GM23338 (cell line): ENCODE data around the gene DPH7. TPM values are rescaled to one million over a fixed set of nuclear protein-coding genes. Genes with fewer than 3 reads are reported as not detected.

ENCODE experiments used
- ATAC-seq: fragments of 200-7000 bp; cut with Tn5 transposase; 3 replicates; pipeline ENCODE4 v1.9.1; 2020
- DNase-seq: peaks from one replicate; pipeline ENCODE4 v3.0.0-alpha.2; 2015; ENCODE audit warnings: low spot score
- H2AFZ ChIP-seq: fragments of 200-600 bp; sonication (generic); 2 replicates; pipeline ENCODE4 v1.8.0; 2016; ENCODE audit warnings: antibody characterized with exemption, mild to moderate bottlenecking, moderate library complexity
- H3F3A ChIP-seq: fragments of 200-600 bp; sonication (generic); replicated peaks from 2 replicates; pipeline ENCODE4 v1.8.0; 2017; ENCODE audit warnings: antibody characterized with exemption, mixed run types, low read depth
- H3K27ac ChIP-seq: fragments of 200-600 bp; sonication (generic); 2 replicates; pipeline ENCODE4 v1.6.1; 2016; ENCODE audit warnings: low read depth
- H3K27me3 ChIP-seq: fragments of 200-600 bp; sonication (generic); 2 replicates; pipeline ENCODE4 v1.8.0; 2016; ENCODE audit warnings: mild to moderate bottlenecking, mixed run types, moderate library complexity; ENCODE audit not compliant: insufficient read depth
- H3K36me3 ChIP-seq: fragments of 200-600 bp; sonication (generic); 2 replicates; pipeline ENCODE4 v1.8.0; 2016; ENCODE audit warnings: mild to moderate bottlenecking; ENCODE audit not compliant: insufficient read depth
- H3K4me1 ChIP-seq: fragments of 200-600 bp; sonication (generic); 2 replicates; pipeline ENCODE4 v1.8.0; 2016; ENCODE audit warnings: mild to moderate bottlenecking, moderate library complexity; ENCODE audit not compliant: insufficient read depth
- H3K4me2 ChIP-seq: fragments of 200-600 bp; sonication (generic); 2 replicates; pipeline ENCODE4 v1.7.1; 2017; ENCODE audit warnings: mixed run types
- H3K4me3 ChIP-seq: fragments of 200-600 bp; sonication (generic); 2 replicates; pipeline ENCODE4 v1.6.1; 2016; ENCODE audit warnings: mixed run types
- H3K79me2 ChIP-seq: fragments of 200-600 bp; sonication (generic); replicated peaks from 2 replicates; pipeline ENCODE4 v1.8.0; 2017; ENCODE audit warnings: mild to moderate bottlenecking; ENCODE audit not compliant: insufficient read depth
- H3K9me2 ChIP-seq: fragments of 200-600 bp; sonication (generic); 2 replicates; pipeline ENCODE4 v1.8.0; 2017; ENCODE audit not compliant: insufficient read depth
- H4K20me1 ChIP-seq: fragments of 200-600 bp; sonication (generic); replicated peaks from 2 replicates; pipeline ENCODE4 v1.8.0; 2017; ENCODE audit warnings: mild to moderate bottlenecking; ENCODE audit not compliant: insufficient read depth
- H3K27ac Mint-ChIP-seq: 2 replicates; pipeline ENCODE4 v1.8.0; 2020; ENCODE audit warnings: inconsistent platforms, mild to moderate bottlenecking, moderate library complexity, mixed read lengths
- H3K27me3 Mint-ChIP-seq: 3 replicates; pipeline ENCODE4 v1.8.0; 2022; ENCODE audit warnings: low read depth, mild to moderate bottlenecking, moderate library complexity, mixed read lengths, inconsistent platforms; ENCODE audit not compliant: insufficient read depth, poor library complexity
- H3K36me3 Mint-ChIP-seq: 3 replicates; pipeline ENCODE4 v1.8.0; 2021; ENCODE audit warnings: low read depth, mild to moderate bottlenecking, inconsistent platforms, moderate library complexity, mixed read lengths
- H3K4me1 Mint-ChIP-seq: 3 replicates; pipeline ENCODE4 v1.8.0; 2020; ENCODE audit warnings: mild to moderate bottlenecking, inconsistent platforms, mixed read lengths
- H3K4me3 Mint-ChIP-seq: 3 replicates; pipeline ENCODE4 v1.8.0; 2021; ENCODE audit warnings: moderate library complexity, mild to moderate bottlenecking, inconsistent platforms, mixed read lengths
- H3K9me3 Mint-ChIP-seq: 3 replicates; pipeline ENCODE4 v1.8.0; 2020; ENCODE audit warnings: moderate library complexity, mild to moderate bottlenecking, inconsistent platforms, mixed read lengths
- CREB1 ChIP-seq: fragments of 250-450 bp; sonication (Bioruptor Pico); IDR thresholded peaks from 2 replicates; pipeline ENCODE4 v1.5.0; 2020; ENCODE audit warnings: low read depth, mild to moderate bottlenecking, moderate library complexity
- EZH2 ChIP-seq: fragments of 200-600 bp; sonication (generic); IDR thresholded peaks from one replicate; pipeline ENCODE4 v1.8.0; 2017; ENCODE audit warnings: antibody characterized with exemption, mild to moderate bottlenecking, low read depth; ENCODE audit not compliant: unreplicated experiment
- EZH2phosphoT487 ChIP-seq: fragments of 200-600 bp; sonication (generic); IDR thresholded peaks from one replicate; pipeline ENCODE4 v1.8.1; 2018; ENCODE audit warnings: antibody characterized with exemption; ENCODE audit not compliant: unreplicated experiment
- JUNB ChIP-seq: IDR thresholded peaks from one replicate; pipeline ENCODE4 v1.6.1; 2016; ENCODE audit warnings: antibody characterized with exemption; ENCODE audit not compliant: unreplicated experiment
- NANOG ChIP-seq: IDR thresholded peaks from 2 replicates; pipeline ENCODE4 v1.6.1; 2016; ENCODE audit warnings: antibody characterized with exemption, borderline replicate concordance
- POLR2AphosphoS5 ChIP-seq: IDR thresholded peaks from 2 replicates; pipeline ENCODE4 v1.6.1; 2016; ENCODE audit warnings: antibody characterized with exemption, low read depth
- STAT1 ChIP-seq: IDR thresholded peaks from one replicate; pipeline ENCODE4 v1.6.1; 2016; ENCODE audit warnings: antibody characterized with exemption; ENCODE audit not compliant: unreplicated experiment
- ZNF114 ChIP-seq: fragments of 250-450 bp; sonication (Bioruptor Pico); IDR thresholded peaks from 2 replicates; pipeline ENCODE4 v1.5.0; 2020; ENCODE audit warnings: mild to moderate bottlenecking, moderate library complexity
- ZNF331 ChIP-seq: fragments of 250-450 bp; sonication (Bioruptor Pico); IDR thresholded peaks from 2 replicates; pipeline ENCODE4 v1.5.0; 2020; ENCODE audit warnings: low read depth, mild to moderate bottlenecking, moderate library complexity
- polyA plus RNA-seq: library from polyadenylated mRNA; unstranded; fragments of >200 nt; fragmentation: Nextera tagmentation; extraction: Ambion mirVana; gene quantifications from 2 replicates; pipeline ENCODE4 v1.2.1, GENCODE V29; 2016
- total RNA-seq: library from RNA; depleted of rRNA; stranded (reverse); fragments of >200 nt; shearing (Covaris generic); gene quantifications from 2 replicates; pipeline ENCODE4 v1.2.3, GENCODE V29; 2014
- TF ChIP-seq, protein P1 (sequence below): IDR thresholded peaks from 2 replicates; pipeline ENCODE4 v1.6.1; 2016; ENCODE audit warnings: antibody characterized with exemption
- TF ChIP-seq, protein P2 (sequence below): fragments of 250-450 bp; sonication (Bioruptor Pico); IDR thresholded peaks from 2 replicates; pipeline ENCODE4 v1.5.0; 2020; ENCODE audit warnings: mild to moderate bottlenecking, moderate library complexity
- TF ChIP-seq, protein P3 (sequence below): IDR thresholded peaks from one replicate; pipeline ENCODE4 v1.6.1; 2018; ENCODE audit warnings: antibody characterized with exemption; ENCODE audit not compliant: unreplicated experiment

Gene DPH7
- total and polyA plus RNA-seq, 2 experiments from 2014 or later = 44.5 to 68.8 TPM

DNA sequence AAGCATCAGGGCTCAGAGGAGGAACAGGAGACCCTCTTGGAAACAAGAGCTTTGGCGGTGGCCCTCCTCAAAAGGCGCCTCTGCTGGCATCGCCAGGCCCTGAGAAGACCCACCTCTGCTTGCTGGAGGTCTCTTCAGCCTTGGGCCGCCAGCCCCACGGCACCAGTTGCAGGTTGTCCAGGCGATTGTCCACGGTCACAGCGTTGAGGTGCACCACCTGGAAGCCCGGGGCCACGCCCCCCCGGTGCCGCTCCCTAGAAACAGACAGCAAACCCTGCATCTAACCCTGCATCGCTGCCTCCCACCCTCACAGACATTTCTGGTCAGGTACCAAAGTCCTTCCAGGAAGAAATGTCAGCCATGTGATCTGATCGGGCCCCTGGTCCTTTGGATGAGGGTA is 8.1 kb upstream of the DPH7 start (continued):
- no peak for TF ChIP-seq ZNF331
- TF ChIP-seq, protein P1, sequence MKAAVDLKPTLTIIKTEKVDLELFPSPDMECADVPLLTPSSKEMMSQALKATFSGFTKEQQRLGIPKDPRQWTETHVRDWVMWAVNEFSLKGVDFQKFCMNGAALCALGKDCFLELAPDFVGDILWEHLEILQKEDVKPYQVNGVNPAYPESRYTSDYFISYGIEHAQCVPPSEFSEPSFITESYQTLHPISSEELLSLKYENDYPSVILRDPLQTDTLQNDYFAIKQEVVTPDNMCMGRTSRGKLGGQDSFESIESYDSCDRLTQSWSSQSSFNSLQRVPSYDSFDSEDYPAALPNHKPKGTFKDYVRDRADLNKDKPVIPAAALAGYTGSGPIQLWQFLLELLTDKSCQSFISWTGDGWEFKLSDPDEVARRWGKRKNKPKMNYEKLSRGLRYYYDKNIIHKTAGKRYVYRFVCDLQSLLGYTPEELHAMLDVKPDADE = no peak
- TF ChIP-seq, protein P2, sequence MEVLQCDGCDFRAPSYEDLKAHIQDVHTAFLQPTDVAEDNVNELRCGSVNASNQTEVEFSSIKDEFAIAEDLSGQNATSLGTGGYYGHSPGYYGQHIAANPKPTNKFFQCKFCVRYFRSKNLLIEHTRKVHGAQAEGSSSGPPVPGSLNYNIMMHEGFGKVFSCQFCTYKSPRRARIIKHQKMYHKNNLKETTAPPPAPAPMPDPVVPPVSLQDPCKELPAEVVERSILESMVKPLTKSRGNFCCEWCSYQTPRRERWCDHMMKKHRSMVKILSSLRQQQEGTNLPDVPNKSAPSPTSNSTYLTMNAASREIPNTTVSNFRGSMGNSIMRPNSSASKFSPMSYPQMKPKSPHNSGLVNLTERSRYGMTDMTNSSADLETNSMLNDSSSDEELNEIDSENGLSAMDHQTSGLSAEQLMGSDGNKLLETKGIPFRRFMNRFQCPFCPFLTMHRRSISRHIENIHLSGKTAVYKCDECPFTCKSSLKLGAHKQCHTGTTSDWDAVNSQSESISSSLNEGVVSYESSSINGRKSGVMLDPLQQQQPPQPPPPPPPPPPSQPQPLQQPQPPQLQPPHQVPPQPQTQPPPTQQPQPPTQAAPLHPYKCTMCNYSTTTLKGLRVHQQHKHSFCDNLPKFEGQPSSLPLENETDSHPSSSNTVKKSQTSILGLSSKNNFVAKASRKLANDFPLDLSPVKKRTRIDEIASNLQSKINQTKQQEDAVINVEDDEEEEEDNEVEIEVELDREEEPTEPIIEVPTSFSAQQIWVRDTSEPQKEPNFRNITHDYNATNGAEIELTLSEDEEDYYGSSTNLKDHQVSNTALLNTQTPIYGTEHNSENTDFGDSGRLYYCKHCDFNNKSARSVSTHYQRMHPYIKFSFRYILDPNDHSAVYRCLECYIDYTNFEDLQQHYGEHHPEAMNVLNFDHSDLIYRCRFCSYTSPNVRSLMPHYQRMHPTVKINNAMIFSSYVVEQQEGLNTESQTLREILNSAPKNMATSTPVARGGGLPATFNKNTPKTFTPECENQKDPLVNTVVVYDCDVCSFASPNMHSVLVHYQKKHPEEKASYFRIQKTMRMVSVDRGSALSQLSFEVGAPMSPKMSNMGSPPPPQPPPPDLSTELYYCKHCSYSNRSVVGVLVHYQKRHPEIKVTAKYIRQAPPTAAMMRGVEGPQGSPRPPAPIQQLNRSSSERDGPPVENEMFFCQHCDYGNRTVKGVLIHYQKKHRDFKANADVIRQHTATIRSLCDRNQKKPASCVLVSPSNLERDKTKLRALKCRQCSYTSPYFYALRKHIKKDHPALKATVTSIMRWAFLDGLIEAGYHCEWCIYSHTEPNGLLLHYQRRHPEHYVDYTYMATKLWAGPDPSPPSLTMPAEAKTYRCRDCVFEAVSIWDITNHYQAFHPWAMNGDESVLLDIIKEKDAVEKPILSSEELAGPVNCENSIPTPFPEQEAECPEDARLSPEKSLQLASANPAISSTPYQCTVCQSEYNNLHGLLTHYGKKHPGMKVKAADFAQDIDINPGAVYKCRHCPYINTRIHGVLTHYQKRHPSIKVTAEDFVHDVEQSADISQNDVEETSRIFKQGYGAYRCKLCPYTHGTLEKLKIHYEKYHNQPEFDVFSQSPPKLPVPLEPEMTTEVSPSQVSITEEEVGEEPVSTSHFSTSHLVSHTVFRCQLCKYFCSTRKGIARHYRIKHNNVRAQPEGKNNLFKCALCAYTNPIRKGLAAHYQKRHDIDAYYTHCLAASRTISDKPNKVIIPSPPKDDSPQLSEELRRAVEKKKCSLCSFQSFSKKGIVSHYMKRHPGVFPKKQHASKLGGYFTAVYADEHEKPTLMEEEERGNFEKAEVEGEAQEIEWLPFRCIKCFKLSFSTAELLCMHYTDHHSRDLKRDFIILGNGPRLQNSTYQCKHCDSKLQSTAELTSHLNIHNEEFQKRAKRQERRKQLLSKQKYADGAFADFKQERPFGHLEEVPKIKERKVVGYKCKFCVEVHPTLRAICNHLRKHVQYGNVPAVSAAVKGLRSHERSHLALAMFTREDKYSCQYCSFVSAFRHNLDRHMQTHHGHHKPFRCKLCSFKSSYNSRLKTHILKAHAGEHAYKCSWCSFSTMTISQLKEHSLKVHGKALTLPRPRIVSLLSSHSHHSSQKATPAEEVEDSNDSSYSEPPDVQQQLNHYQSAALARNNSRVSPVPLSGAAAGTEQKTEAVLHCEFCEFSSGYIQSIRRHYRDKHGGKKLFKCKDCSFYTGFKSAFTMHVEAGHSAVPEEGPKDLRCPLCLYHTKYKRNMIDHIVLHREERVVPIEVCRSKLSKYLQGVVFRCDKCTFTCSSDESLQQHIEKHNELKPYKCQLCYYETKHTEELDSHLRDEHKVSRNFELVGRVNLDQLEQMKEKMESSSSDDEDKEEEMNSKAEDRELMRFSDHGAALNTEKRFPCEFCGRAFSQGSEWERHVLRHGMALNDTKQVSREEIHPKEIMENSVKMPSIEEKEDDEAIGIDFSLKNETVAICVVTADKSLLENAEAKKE (CRISPR knock-in tag) = no peak

DNA sequence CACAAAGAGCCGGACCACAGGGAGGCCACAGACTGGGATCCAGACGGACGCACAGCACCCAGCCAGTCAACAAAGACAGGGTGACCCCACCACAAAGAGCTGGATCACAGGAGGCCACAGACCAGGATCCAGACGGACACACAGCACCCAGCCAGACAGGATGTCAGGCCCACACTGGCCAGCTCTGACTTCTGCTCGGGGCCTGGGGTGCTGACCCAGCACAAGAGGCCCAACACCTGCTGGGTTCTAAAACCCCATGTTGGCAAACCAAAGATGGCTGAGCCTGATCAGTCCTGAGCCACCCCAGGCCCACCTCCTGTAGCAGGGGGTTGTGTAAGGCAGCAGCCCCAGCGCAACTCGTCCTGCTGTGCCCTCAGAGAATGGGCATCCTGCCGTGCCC is 5.2 kb upstream of the DPH7 start:
- H3K27ac ChIP-seq = no peak overlapping the region
- no peak overlapping the region for H3K4me3 ChIP-seq
- H3K4me2 ChIP-seq = no peak overlapping the region
- H3K9me3 Mint-ChIP-seq = no peaks in the 10 kb centered on the region; the same call in 2 of the 3 replicates
- H3K9me2 ChIP-seq = no peaks in the 10 kb centered on the region
- no peak for ATAC-seq
- H3K79me2 ChIP-seq = peaks cover 19% of the 10 kb centered on the region
- H3K4me1 ChIP-seq = peaks cover 14% of the 10 kb centered on the region
- peaks cover 29% of the 10 kb centered on the region for H3K4me1 Mint-ChIP-seq
- H3K36me3 Mint-ChIP-seq = peaks cover 76% of the 10 kb centered on the region
- H3K27me3 Mint-ChIP-seq = peaks cover 34% of the 10 kb centered on the region
- H4K20me1 ChIP-seq = peaks cover 19% of the 10 kb centered on the region
- no peaks in the 10 kb centered on the region for H3K27me3 ChIP-seq
- H2AFZ ChIP-seq = no peak overlapping the region
- H3K4me3 Mint-ChIP-seq = no peak overlapping the region
- DNase-seq = no peak
- H3F3A ChIP-seq = peaks cover 22% of the 10 kb centered on the region; the same call in 1 of the 2 replicates
- peaks cover 19% of the 10 kb centered on the region for H3K36me3 ChIP-seq
- no peak overlapping the region for H3K27ac Mint-ChIP-seq
- TF ChIP-seq ZNF114 (CRISPR knock-in tag) (no peak), STAT1 (no peak), POLR2AphosphoS5 (no peak), CREB1 (CRISPR knock-in tag) (no peak), EZH2 (no peak), EZH2phosphoT487 (no peak), NANOG (no peak), JUNB (no peak)
- TF ChIP-seq, protein P1 = no peak
- TF ChIP-seq, protein P3, sequence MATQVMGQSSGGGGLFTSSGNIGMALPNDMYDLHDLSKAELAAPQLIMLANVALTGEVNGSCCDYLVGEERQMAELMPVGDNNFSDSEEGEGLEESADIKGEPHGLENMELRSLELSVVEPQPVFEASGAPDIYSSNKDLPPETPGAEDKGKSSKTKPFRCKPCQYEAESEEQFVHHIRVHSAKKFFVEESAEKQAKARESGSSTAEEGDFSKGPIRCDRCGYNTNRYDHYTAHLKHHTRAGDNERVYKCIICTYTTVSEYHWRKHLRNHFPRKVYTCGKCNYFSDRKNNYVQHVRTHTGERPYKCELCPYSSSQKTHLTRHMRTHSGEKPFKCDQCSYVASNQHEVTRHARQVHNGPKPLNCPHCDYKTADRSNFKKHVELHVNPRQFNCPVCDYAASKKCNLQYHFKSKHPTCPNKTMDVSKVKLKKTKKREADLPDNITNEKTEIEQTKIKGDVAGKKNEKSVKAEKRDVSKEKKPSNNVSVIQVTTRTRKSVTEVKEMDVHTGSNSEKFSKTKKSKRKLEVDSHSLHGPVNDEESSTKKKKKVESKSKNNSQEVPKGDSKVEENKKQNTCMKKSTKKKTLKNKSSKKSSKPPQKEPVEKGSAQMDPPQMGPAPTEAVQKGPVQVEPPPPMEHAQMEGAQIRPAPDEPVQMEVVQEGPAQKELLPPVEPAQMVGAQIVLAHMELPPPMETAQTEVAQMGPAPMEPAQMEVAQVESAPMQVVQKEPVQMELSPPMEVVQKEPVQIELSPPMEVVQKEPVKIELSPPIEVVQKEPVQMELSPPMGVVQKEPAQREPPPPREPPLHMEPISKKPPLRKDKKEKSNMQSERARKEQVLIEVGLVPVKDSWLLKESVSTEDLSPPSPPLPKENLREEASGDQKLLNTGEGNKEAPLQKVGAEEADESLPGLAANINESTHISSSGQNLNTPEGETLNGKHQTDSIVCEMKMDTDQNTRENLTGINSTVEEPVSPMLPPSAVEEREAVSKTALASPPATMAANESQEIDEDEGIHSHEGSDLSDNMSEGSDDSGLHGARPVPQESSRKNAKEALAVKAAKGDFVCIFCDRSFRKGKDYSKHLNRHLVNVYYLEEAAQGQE = no peak
